HepG2 (cell line): Measurements from ENCODE around the gene PISD. TPM values are rescaled to one million over a fixed set of nuclear protein-coding genes. Genes with fewer than 3 reads are reported as not detected.

Source experiments
- FOXC1 ChIP-seq: sonication (generic); formaldehyde crosslinking; IDR thresholded peaks from 2 replicates; pipeline ENCODE4 v1.8.0; 2022; ENCODE audit warnings: mild to moderate bottlenecking, missing genetic modification reagents, borderline replicate concordance
- KDM2A ChIP-seq: sonication (generic); formaldehyde crosslinking; IDR thresholded peaks from 2 replicates; pipeline ENCODE4 v1.4.0; 2020; ENCODE audit warnings: low read depth, missing genetic modification reagents, borderline replicate concordance
- MBD4 ChIP-seq: IDR thresholded peaks from 2 replicates; pipeline ENCODE4 v1.6.1; 2012; ENCODE audit warnings: low read length, inconsistent platforms, borderline replicate concordance
- MED1 ChIP-seq: sonication (generic); formaldehyde crosslinking; IDR thresholded peaks from 2 replicates; pipeline ENCODE4 v1.4.0; 2020; ENCODE audit warnings: missing genetic modification reagents
- MLX ChIP-seq: IDR thresholded peaks from 2 replicates; pipeline ENCODE4 v1.6.1; 2016
- RBM39 ChIP-seq: fragments of 200-400 bp; formaldehyde crosslinking; IDR thresholded peaks from one replicate; pipeline ENCODE4 v1.6.1; 2018; ENCODE audit warnings: antibody characterized with exemption, mild to moderate bottlenecking, low read depth, low read length; ENCODE audit not compliant: poor library complexity, severe bottlenecking
- RFX1 ChIP-seq: fragments of 450-650 bp; IDR thresholded peaks from 2 replicates; pipeline ENCODE4 v1.6.1; 2017
- TCF7 ChIP-seq: sonication (generic); IDR thresholded peaks from 2 replicates; pipeline ENCODE4 v1.6.1; 2016; ENCODE audit warnings: antibody characterized with exemption, low read depth
- TOE1 ChIP-seq: sonication (generic); formaldehyde crosslinking; IDR thresholded peaks from 2 replicates; pipeline ENCODE4 v1.4.0; 2020; ENCODE audit warnings: mild to moderate bottlenecking, missing genetic modification reagents
- ZFAT ChIP-seq: sonication (generic); formaldehyde crosslinking; conservative IDR thresholded peaks from 2 replicates; pipeline ENCODE4 v1.8.1; 2023; ENCODE audit warnings: missing genetic modification reagents, inconsistent platforms
- ZFP90 ChIP-seq: sonication (generic); formaldehyde crosslinking; IDR thresholded peaks from 2 replicates; pipeline ENCODE4 v1.8.0; 2022; ENCODE audit warnings: missing genetic modification reagents, mild to moderate bottlenecking, inconsistent platforms, borderline replicate concordance
- ZNF143 ChIP-seq: sonication (generic); formaldehyde crosslinking; IDR thresholded peaks from 2 replicates; pipeline ENCODE4 v1.4.0; 2020; ENCODE audit warnings: missing genetic modification reagents
- ZNF234 ChIP-seq: sonication (generic); formaldehyde crosslinking; conservative IDR thresholded peaks from 2 replicates; pipeline ENCODE4 v1.5.1; 2020; ENCODE audit warnings: mild to moderate bottlenecking, missing genetic modification reagents
- ZNF263 ChIP-seq: sonication (generic); formaldehyde crosslinking; IDR thresholded peaks from 2 replicates; pipeline ENCODE4 v1.4.0; 2020; ENCODE audit warnings: missing genetic modification reagents
- ZNF281 ChIP-seq: sonication (generic); formaldehyde crosslinking; IDR thresholded peaks from 2 replicates; pipeline ENCODE4 v1.4.0; 2020; ENCODE audit warnings: missing genetic modification reagents, borderline replicate concordance
- ZNF563 ChIP-seq: sonication (generic); formaldehyde crosslinking; IDR thresholded peaks from 2 replicates; pipeline ENCODE4 v1.8.0; 2022; ENCODE audit warnings: mild to moderate bottlenecking, moderate library complexity, missing genetic modification reagents
- ZNF574 ChIP-seq: sonication (generic); formaldehyde crosslinking; IDR thresholded peaks from 2 replicates; pipeline ENCODE4 v1.4.0; 2020; ENCODE audit warnings: missing genetic modification reagents
- polyA plus RNA-seq, 8 experiments: library from polyadenylated mRNA; depleted of rRNA in 3 of 8; stranded (reverse) in 7 of 8; unstranded in 1 of 8; fragments of >200 nt; fragmentation: Illumina TruSeq in 4 of 8; extraction: Trizol in 4 of 8; gene quantifications; 2 replicates each; pipeline versions ENCODE4 v1.2.1 to v1.2.3, GENCODE V29; 2011 to 2016; ENCODE audit warnings: low read depth in 4 of 8, missing spikeins in 1 of 8, mixed read lengths in 1 of 8; ENCODE audit not compliant: insufficient read depth in 1 of 8
- total RNA-seq, 5 experiments: library from RNA; depleted of rRNA; stranded (reverse); fragments of >200 nt; fragmentation: Illumina TruSeq; extraction: Trizol; gene quantifications; 2 replicates each; pipeline ENCODE4 v1.2.3, GENCODE V29; 2016; ENCODE audit warnings: low read depth in 1 of 5
- TF ChIP-seq, protein P1 (sequence below): sonication (generic); formaldehyde crosslinking; IDR thresholded peaks from 2 replicates; pipeline ENCODE4 v1.8.0; 2022; ENCODE audit warnings: low read depth, missing genetic modification reagents
- TF ChIP-seq, protein P2 (sequence below): sonication (generic); formaldehyde crosslinking; IDR thresholded peaks from 2 replicates; pipeline ENCODE4 v1.4.0; 2020; ENCODE audit warnings: low read depth, mild to moderate bottlenecking, missing genetic modification reagents

PISD gene
- total and polyA plus RNA-seq, 2 of the 13 experiments (the other 11 are each of a cell fraction or from before 2014, with no cell fraction given), result 30.1 to 47.7 TPM

DNA sequence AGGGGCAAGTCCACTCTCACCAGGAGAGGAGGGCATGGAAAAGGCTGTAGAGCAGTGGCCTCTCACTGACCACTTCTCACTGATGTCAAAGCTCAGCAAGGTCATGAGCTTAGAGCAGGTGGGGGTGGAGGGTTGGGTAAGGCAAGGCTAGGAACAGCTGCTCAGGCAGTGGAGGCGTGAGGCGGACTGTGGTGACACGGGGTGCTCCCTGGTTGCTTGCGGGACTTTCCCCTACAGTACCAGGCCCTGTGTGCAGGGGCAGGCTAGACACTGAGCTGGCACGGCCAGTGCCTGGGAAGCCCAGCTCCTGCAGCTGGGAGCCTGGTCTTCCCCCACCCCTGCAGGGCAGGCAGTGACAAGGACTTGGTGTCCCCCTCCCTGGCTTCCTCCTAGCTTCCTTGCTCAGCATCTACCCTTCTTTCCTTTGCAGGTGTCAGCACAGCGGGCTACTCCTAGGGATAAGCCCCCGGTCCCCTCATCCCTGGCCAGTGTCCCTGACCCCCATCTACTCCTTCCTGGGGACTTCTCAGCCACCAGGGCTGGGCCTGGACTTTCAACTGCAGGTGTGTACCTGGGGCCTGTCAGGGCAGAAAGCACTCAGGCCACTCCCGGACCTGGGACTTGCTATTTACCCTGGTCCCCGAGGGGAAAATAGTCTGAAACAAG, 45.6 kb downstream of the PISD start (continued):
- TF ChIP-seq RFX1 (no peak), KDM2A (CRISPR knock-in tag) (0 out of 2 replicates have a peak, but pooled peaks have one; percentile 23), ZNF281 (CRISPR knock-in tag) (no peak), ZFP90 (no peak), FOXC1 (CRISPR knock-in tag) (peak; percentile 50; the same call in 1 of the 2 replicates), MLX (no peak), ZNF263 (CRISPR knock-in tag) (peak; percentile 65), MED1 (CRISPR knock-in tag) (no peak), ZNF574 (no peak), ZFAT (CRISPR knock-in tag) (no peak), ZNF143 (no peak), MBD4 (no peak), RBM39 (no peak), TCF7 (no peak), TOE1 (no peak), ZNF563 (CRISPR knock-in tag) (no peak; the same call in 1 of the 2 replicates), ZNF234 (CRISPR knock-in tag) (no peak)
- TF ChIP-seq, protein P1, sequence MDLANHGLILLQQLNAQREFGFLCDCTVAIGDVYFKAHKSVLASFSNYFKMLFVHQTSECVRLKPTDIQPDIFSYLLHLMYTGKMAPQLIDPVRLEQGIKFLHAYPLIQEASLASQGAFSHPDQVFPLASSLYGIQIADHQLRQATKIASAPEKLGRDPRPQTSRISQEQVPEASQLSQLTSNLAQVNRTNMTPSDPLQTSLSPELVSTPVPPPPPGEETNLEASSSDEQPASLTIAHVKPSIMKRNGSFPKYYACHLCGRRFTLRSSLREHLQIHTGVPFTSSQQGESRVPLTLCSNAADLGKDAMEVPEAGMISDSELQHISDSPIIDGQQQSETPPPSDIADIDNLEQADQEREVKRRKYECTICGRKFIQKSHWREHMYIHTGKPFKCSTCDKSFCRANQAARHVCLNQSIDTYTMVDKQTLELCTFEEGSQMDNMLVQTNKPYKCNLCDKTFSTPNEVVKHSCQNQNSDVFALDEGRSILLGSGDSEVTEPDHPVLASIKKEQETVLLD (CRISPR knock-in tag), result no peak
- TF ChIP-seq, protein P2, sequence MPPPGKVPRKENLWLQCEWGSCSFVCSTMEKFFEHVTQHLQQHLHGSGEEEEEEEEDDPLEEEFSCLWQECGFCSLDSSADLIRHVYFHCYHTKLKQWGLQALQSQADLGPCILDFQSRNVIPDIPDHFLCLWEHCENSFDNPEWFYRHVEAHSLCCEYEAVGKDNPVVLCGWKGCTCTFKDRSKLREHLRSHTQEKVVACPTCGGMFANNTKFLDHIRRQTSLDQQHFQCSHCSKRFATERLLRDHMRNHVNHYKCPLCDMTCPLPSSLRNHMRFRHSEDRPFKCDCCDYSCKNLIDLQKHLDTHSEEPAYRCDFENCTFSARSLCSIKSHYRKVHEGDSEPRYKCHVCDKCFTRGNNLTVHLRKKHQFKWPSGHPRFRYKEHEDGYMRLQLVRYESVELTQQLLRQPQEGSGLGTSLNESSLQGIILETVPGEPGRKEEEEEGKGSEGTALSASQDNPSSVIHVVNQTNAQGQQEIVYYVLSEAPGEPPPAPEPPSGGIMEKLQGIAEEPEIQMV (CRISPR knock-in tag), result no peak
